Stimulated activated naive CD4-positive, alpha-beta T cell (primary cell): Measurements from ENCODE around the gene OR10J5.
"Not testable (repeated sequence)": the region's sequence is repeated elsewhere in the genome, so short reads cannot be mapped to it uniquely, and the experiment has no call there.

Experiments
- DNase-seq, 6 experiments: peaks; one replicate each; lab custom pipeline; 2025; lab: John Stamatoyannopoulos, UW

Gene OR10J5

GRCh38 chr1:159535907-159536306 lies at the start of gene OR10J5:
Gene OR10J5, minus strand, starts transcription at chr1:159536007. Its CDS starts 0 bp downstream, at chr1:159536007.
- no peak for DNase-seq

GRCh38 chr1:159584536-159584935 lies 48.7 kb upstream of the OR10J5 start:
- no peak for DNase-seq

GRCh38 chr1:159581422-159581821 lies 45.6 kb upstream of the OR10J5 start:
- DNase-seq = no peak

GRCh38 chr1:159580340-159580739 lies 44.5 kb upstream of the OR10J5 start:
- no peak for DNase-seq

- DNase-seq = no peak
Measured at GRCh38 chr1:159577446-159577845, 41.6 kb upstream of the OR10J5 start.

- no peak for DNase-seq
Measured at GRCh38 chr1:159562680-159563079, 26.9 kb upstream of the OR10J5 start.

GRCh38 chr1:159561497-159561896 lies 25.7 kb upstream of the OR10J5 start:
- DNase-seq = no peak

GRCh38 chr1:159560599-159560998 lies 24.8 kb upstream of the OR10J5 start:
- DNase-seq = no peak

GRCh38 chr1:159556931-159557369 lies 21.1 kb upstream of the OR10J5 start:
- DNase-seq = no peak

GRCh38 chr1:159554696-159555095 lies 18.9 kb upstream of the OR10J5 start:
- no peak for DNase-seq

- DNase-seq = no peak
Measured at GRCh38 chr1:159554261-159554660, 18.5 kb upstream of the OR10J5 start.

GRCh38 chr1:159548126-159548525 lies 12.3 kb upstream of the OR10J5 start:
- DNase-seq = no peak

- DNase-seq = no peak
Measured at GRCh38 chr1:159532922-159533321, 2.9 kb downstream of the OR10J5 start.

GRCh38 chr1:159524792-159525191 lies 11.0 kb downstream of the OR10J5 start:
- DNase-seq = not testable (repeated sequence)

GRCh38 chr1:159510229-159510541 lies 25.6 kb downstream of the OR10J5 start:
- no peak for DNase-seq

- no peak for DNase-seq
Measured at GRCh38 chr1:159509440-159510228, 26.2 kb downstream of the OR10J5 start.

GRCh38 chr1:159508951-159509350 lies 26.9 kb downstream of the OR10J5 start:
- no peak for DNase-seq

GRCh38 chr1:159505676-159506075 lies 30.1 kb downstream of the OR10J5 start:
- no peak for DNase-seq

- no peak for DNase-seq
Measured at GRCh38 chr1:159501082-159501481, 34.7 kb downstream of the OR10J5 start.

- not testable (repeated sequence) for DNase-seq
Measured at GRCh38 chr1:159494513-159495210, 41.1 kb downstream of the OR10J5 start.

GRCh38 chr1:159493354-159493753 lies 42.5 kb downstream of the OR10J5 start:
- no peak for DNase-seq

GRCh38 chr1:159492575-159493323 lies 43.1 kb downstream of the OR10J5 start:
- no peak for DNase-seq
